Fibroblast of pulmonary artery (primary cell): ENCODE measurements around the gene TUT1.
A peak's percentile ranks its signal among the peaks of the same experiment; 100 is the strongest.

ENCODE experiments used
- DNase-seq: peaks from one replicate; pipeline ENCODE4 v3.0.0-alpha.2; 2010; ENCODE audit warnings: low read depth
- H3K4me3 ChIP-seq: replicated peaks from 2 replicates; pipeline ENCODE4 v1.5.1; 2011; ENCODE audit warnings: low read depth, mild to moderate bottlenecking, control low read depth, low read length, moderate library complexity
- TF ChIP-seq, protein P1 (sequence below): IDR thresholded peaks from 2 replicates; pipeline ENCODE4 v1.5.1; 2011; ENCODE audit warnings: mild to moderate bottlenecking, control low read depth, low read length, inconsistent platforms; ENCODE audit errors: missing control alignments

The TUT1 gene

DNA sequence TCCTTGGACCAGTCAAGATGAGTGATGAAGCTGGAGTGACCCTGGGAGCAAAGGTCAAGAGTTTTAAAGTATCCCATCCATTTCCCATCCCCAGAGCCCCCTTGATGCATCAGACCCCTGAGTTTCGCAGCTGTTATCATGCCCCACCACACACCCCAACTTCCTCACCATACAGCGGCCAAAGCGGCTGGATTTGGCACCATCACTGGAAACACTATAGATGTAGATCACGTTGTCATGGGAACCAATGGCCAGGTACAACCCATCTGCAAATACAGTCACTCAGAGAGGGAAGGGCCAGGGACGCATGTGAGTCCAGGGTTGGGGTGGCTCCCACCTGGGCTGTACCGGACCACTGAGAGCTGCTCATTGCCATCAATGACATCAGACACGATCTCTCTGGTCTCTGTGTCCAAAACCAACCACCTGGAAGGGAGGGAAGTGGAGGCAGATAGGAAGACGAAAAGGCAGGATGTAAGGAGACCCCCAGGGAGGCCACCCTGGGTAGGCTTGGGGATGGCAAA is 12.5 kb upstream of the TUT1 start:
- TF ChIP-seq, protein P1, sequence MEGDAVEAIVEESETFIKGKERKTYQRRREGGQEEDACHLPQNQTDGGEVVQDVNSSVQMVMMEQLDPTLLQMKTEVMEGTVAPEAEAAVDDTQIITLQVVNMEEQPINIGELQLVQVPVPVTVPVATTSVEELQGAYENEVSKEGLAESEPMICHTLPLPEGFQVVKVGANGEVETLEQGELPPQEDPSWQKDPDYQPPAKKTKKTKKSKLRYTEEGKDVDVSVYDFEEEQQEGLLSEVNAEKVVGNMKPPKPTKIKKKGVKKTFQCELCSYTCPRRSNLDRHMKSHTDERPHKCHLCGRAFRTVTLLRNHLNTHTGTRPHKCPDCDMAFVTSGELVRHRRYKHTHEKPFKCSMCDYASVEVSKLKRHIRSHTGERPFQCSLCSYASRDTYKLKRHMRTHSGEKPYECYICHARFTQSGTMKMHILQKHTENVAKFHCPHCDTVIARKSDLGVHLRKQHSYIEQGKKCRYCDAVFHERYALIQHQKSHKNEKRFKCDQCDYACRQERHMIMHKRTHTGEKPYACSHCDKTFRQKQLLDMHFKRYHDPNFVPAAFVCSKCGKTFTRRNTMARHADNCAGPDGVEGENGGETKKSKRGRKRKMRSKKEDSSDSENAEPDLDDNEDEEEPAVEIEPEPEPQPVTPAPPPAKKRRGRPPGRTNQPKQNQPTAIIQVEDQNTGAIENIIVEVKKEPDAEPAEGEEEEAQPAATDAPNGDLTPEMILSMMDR = no peak
- H3K4me3 ChIP-seq = no peak overlapping the region
- no peak for DNase-seq

DNA sequence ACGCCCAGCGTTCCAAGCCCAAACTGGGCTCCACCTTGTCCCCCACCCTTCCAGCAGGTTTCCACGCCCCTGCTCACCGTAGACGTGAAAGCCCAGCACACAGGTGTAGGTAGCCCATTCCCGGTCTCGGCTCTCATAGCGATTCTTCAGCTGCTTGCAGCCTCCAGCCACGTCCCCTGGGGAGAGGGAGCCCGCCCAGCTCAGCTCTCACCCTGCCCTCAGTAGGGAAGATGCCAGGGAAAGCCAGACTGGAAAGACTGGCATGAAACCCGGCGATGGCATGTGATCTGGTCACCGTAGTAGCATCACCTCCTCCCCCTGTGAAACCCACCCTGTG is 11.7 kb upstream of the TUT1 start:
- no peak for DNase-seq
- TF ChIP-seq, protein P1 = no peak
- no peak overlapping the region for H3K4me3 ChIP-seq

DNA sequence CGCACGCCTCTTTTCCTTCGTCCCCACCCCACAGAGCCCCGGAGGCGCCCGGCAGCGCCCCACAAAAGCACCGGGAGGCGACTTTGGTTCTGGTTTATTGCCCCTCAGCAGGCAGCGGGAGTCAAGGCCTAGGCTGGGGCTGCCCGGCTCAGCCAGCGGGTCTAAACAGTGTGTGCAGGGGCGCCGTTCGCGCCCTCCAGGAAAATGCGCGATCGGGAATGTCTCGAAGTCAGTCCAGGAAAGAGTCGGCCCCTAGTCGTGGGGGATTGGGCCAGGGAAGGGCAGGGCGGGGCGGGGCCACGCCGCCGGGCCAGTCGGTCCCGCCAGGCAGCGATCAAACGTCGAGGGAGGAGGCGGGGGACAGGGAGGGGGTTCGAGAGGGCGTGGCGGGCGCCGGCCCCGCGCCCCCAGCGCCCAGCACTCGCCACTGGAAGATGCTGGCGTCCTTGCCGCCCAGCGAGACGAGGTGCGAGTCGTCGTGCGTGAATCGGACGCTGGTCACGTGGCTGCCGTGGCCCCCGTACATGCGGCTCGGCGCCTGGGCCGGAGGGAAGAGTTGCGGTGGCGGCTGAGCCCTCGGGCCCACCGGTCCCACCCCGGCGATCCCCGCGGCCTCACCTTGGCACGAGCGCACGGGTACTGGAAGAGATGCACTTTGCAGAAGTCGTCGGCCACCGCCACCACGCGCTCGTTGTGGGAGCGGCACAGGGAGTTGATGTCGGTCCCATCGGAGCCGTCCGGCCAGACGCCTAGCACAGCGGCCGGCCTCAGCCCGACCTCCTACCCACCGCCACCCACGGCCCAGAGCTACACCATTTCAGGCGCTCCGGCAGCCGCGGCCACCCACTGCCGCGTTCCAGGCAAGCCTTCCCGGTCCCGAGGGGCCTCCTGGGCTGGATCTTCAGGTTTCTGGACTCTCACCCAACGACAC is 11.1 kb upstream of the TUT1 start:
- TF ChIP-seq, protein P1 = no peak
- peak overlapping the region; percentile 92 for H3K4me3 ChIP-seq
- peak; percentile 48 for DNase-seq

DNA sequence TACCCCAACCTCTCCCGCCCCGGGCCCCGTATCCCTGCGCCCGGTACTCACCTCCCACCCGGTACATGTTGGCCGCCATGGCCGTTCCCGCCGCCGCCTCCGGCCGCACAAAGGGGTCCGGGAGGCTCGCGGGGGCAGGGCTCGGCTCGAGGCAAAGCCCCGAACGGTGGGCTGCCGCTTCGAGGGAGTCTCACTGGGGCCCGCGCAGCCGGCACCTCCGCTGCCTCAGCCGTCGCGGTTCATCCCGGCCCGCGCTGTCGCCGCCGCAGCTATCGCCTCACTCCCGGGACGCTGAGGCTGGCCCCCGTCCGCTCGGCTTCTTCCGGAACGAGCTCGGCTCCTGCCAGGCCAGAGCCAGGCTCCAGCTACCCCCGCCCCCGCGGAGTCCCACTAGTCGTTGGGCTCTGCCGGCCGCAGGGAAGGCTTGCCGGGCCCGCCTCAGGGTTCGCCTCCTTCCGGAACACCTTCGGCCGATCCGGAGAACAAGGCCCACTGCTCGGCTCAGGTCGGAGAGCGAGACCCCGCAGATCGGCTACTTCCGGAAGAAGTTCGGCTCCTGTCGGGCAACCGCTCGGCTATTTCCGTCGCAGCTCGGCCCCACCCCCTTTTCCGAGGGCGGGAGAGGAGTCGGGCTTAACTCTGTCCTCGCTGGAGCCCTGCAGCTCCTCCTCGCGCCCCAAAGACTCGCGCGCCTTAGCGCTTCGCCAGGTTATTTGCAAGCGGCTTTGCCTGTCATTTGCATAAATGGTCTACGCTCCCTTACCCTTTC is 10.2 kb upstream of the TUT1 start, which contains the start of gene MTA2:
Gene MTA2, minus strand, starts transcription at position 494 of the 769 bp plus-strand sequence. Its CDS starts 415 bp downstream, at position 79.
- peak within 1 kb of the TSS; percentile 92 for H3K4me3 ChIP-seq
- DNase-seq = peak; percentile 99
- TF ChIP-seq, protein P1 = no peak

DNA sequence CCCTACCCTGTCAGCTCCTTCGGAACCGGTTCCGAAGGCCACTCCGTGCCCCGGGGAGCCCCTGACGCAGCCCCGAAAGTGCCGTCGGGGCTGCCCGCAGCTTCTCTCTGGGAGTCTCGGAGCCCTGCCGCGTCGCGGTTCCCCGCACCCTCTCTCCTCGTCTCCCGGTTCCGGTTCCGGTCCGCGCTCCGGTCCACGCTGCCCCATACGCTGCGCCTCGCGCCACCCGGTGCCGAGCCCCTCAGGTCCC is 9.7 kb upstream of the TUT1 start:
- DNase-seq = peak; percentile 18
- peak overlapping the region; percentile 92 for H3K4me3 ChIP-seq
- TF ChIP-seq, protein P1 = no peak

DNA sequence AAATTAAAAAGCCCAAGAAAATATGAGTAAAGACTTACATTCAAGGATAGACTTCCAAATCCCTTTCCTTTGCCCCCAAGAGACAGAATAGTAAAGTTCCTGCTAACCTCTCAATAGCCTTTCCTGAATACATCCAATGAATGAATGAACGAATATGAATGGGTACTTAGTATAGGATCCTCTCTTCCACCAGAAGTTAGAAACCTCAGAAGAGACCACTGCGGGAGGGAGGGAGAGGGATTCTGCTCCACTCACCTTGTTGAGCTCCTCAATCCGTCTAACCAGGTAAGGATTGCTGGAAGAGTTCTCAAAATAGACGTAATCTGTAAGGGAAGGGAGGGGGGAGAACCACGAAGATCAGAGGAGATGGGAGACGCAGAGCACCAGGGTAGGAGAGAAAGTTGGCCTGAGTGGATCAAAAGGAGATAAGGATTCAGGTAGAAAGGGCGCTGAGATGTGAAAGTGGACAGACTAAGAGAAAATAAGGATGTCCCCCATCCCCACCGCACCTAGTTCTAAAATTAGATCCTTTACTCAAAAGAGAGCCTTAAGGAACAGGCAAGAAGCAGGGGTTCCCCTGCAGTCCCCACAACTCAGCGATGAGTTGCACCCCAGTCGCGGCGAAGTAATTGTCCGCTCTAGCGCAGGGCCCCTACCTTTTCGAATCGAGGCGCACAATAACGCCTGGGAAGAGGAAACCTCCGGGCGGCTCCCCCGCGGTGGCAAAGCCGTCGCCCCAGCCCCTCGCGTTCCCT is 9.2 kb upstream of the TUT1 start:
- TF ChIP-seq, protein P1 = no peak
- peak overlapping the region; percentile 92 for H3K4me3 ChIP-seq
- DNase-seq = no peak
